Endothelial cell (in vitro differentiated cells): Measurements from ENCODE around the gene COL12A1. TPM values are rescaled to one million over a fixed set of nuclear protein-coding genes. Genes with fewer than 3 reads are reported as not detected.
A peak's percentile ranks its signal among the peaks of the same experiment; 100 is the strongest.
"Not testable (repeated sequence)": the region's sequence is repeated elsewhere in the genome, so short reads cannot be mapped to it uniquely, and the experiment has no call there.

Experiments used
- DNase-seq: peaks from one replicate; pipeline ENCODE4 v3.0.0; 2021; ENCODE audit warnings: low spot score
- H3K27ac Mint-ChIP-seq: one replicate; pipeline ENCODE4 v1.8.0; 2021; ENCODE audit warnings: mixed read lengths, inconsistent platforms; ENCODE audit not compliant: unreplicated experiment
- H3K27me3 Mint-ChIP-seq: one replicate; pipeline ENCODE4 v1.8.0; 2021; ENCODE audit warnings: mild to moderate bottlenecking, moderate library complexity, mixed read lengths, inconsistent platforms; ENCODE audit not compliant: unreplicated experiment
- H3K36me3 Mint-ChIP-seq: one replicate; pipeline ENCODE4 v1.8.0; 2021; ENCODE audit warnings: mild to moderate bottlenecking, low read depth, mixed read lengths, inconsistent platforms; ENCODE audit not compliant: unreplicated experiment
- H3K4me1 Mint-ChIP-seq: one replicate; pipeline ENCODE4 v1.8.0; 2021; ENCODE audit warnings: mild to moderate bottlenecking, mixed read lengths, inconsistent platforms; ENCODE audit not compliant: unreplicated experiment
- H3K4me3 Mint-ChIP-seq: one replicate; pipeline ENCODE4 v1.8.0; 2021; ENCODE audit warnings: mild to moderate bottlenecking, mixed read lengths, inconsistent platforms; ENCODE audit not compliant: unreplicated experiment
- H3K9me3 Mint-ChIP-seq: one replicate; pipeline ENCODE4 v1.8.0; 2021; ENCODE audit warnings: mixed read lengths, inconsistent platforms; ENCODE audit not compliant: unreplicated experiment
- CTCF ChIP-seq: fragments of 200-600 bp; sonication (generic); IDR thresholded peaks from one replicate; pipeline ENCODE4 v1.5.0; 2021; ENCODE audit warnings: antibody characterized with exemption; ENCODE audit not compliant: unreplicated experiment
- total RNA-seq: library from RNA; stranded (reverse); fragmentation: NEBNext Ultra II Directional; extraction: Animal tissue kit (Norgen Biotek cat#: 25700); gene quantifications from one replicate; pipeline ENCODE4 v1.2.1, GENCODE V29; 2021; ENCODE audit not compliant: unreplicated experiment

COL12A1 gene
- total RNA-seq, 1 donor from 2014 or later = 6.3 TPM

- TF ChIP-seq CTCF = no peak
- Mint-ChIP-seq H3K4me1 (peaks cover 28% of the 10 kb centered on the region), H3K27me3 (peaks cover 17% of the 10 kb centered on the region), H3K36me3 (no peaks in the 10 kb centered on the region), H3K4me3 (peak overlapping the region; percentile 83), H3K27ac (no peak overlapping the region), H3K9me3 (no peaks in the 10 kb centered on the region)
- peak; percentile 32 for DNase-seq
Observed at GRCh38 chr6:75201901-75202672, 3.8 kb downstream of the COL12A1 start.

- no peak overlapping the region for H3K4me3 Mint-ChIP-seq
- TF ChIP-seq CTCF = no peak
- H3K27me3 Mint-ChIP-seq = peaks cover 11% of the 10 kb centered on the region
- DNase-seq = no peak
- no peaks in the 10 kb centered on the region for H3K36me3 Mint-ChIP-seq
- H3K4me1 Mint-ChIP-seq = peaks cover 20% of the 10 kb centered on the region
- no peak overlapping the region for H3K27ac Mint-ChIP-seq
- H3K9me3 Mint-ChIP-seq = no peaks in the 10 kb centered on the region
Observed at GRCh38 chr6:75201021-75201420, 4.8 kb downstream of the COL12A1 start.

GRCh38 chr6:75199889-75200288 is 6.0 kb downstream of the COL12A1 start:
- Mint-ChIP-seq H3K27ac (no peak overlapping the region), H3K27me3 (peaks cover 3% of the 10 kb centered on the region), H3K4me3 (no peak overlapping the region), H3K36me3 (no peaks in the 10 kb centered on the region), H3K9me3 (no peaks in the 10 kb centered on the region), H3K4me1 (peaks cover 15% of the 10 kb centered on the region)
- no peak for TF ChIP-seq CTCF
- DNase-seq = no peak

GRCh38 chr6:75196081-75196687 is 9.7 kb downstream of the COL12A1 start:
- no peaks in the 10 kb centered on the region for H3K9me3 Mint-ChIP-seq
- H3K4me3 Mint-ChIP-seq = no peak overlapping the region
- H3K4me1 Mint-ChIP-seq = no peaks in the 10 kb centered on the region
- H3K36me3 Mint-ChIP-seq = no peaks in the 10 kb centered on the region
- TF ChIP-seq CTCF = no peak
- no peak for DNase-seq
- H3K27ac Mint-ChIP-seq = no peak overlapping the region
- no peaks in the 10 kb centered on the region for H3K27me3 Mint-ChIP-seq

- no peaks in the 10 kb centered on the region for H3K4me1 Mint-ChIP-seq
- no peaks in the 10 kb centered on the region for H3K36me3 Mint-ChIP-seq
- H3K27ac Mint-ChIP-seq = no peak overlapping the region
Observed at GRCh38 chr6:75188221-75188925, 17.5 kb downstream of the COL12A1 start.

GRCh38 chr6:75186581-75186980 is 19.3 kb downstream of the COL12A1 start:
- H3K4me1 Mint-ChIP-seq, H3K4me3 Mint-ChIP-seq, H3K9me3 Mint-ChIP-seq: not testable (repeated sequence)

More at GRCh38 chr6:75188221-75188925, 17.5 kb downstream of the COL12A1 start:
- no peaks in the 10 kb centered on the region for H3K27me3 Mint-ChIP-seq
- no peak overlapping the region for H3K4me3 Mint-ChIP-seq
- TF ChIP-seq CTCF = no peak
- DNase-seq = no peak
- no peaks in the 10 kb centered on the region for H3K9me3 Mint-ChIP-seq

More at GRCh38 chr6:75186581-75186980, 19.3 kb downstream of the COL12A1 start:
- not testable (repeated sequence) for H3K27me3 Mint-ChIP-seq, DNase-seq, H3K27ac Mint-ChIP-seq, H3K36me3 Mint-ChIP-seq
